ENCODE data around the gene GLTP.
"Not testable (repeated sequence)": the region's sequence is repeated elsewhere in the genome, so short reads cannot be mapped to it uniquely, and the experiment has no call there.

The GLTP gene, protein sequence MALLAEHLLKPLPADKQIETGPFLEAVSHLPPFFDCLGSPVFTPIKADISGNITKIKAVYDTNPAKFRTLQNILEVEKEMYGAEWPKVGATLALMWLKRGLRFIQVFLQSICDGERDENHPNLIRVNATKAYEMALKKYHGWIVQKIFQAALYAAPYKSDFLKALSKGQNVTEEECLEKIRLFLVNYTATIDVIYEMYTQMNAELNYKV

DNA sequence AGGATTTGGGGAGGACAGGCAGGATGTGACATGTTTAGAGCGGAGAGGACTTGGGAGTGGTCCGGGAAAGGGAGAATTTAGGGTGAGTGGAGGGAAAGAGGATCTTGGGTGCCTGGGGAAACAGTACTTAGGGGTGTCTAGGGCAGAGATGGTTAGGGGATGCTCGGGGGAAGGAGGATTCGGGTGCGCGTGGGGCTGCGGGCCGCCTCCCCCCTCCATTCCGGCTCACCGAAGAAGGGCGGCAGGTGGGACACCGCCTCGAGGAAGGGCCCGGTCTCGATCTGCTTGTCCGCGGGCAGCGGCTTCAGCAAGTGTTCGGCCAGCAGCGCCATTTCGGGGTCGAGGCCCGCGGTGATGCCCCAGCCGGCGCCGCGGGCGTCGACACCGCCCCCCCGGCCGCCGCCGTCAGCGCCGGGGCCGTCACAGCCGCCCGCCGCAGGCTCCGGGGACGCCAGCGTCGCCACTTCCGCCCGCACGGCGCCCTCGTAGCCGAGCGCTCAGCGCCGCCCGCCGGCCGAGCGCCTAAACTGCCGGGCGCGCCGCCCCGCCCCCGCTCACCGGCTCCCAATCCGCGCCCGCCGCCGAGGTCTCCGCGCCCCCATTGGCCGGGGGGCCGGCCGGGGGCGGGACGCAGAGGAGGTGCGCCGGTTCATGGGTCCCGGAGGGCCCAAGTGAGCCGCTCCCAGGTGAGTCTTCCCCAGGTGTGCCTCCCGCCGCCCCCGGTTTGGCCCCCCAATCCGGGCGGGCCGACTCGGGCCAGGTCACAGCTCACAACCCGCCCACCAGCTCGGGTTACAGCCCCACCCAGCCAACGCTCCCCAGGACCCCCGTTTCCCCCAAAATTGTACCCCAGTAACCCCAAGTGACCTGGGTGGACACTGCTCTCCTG is at the start of gene GLTP:
Gene GLTP (minus strand): TSS at position 499 of the 889 bp plus-strand sequence. CDS start 167 bp downstream, at position 332.
- peak; percentile 59 to 98 (median 77) for DNase-seq
- intact Hi-C loops (cut with DNase I): loop anchor here (1.0 kb wide), 3 partner anchors 20 to 75 kb away; partner anchors contain the start of gene TCHP

DNA sequence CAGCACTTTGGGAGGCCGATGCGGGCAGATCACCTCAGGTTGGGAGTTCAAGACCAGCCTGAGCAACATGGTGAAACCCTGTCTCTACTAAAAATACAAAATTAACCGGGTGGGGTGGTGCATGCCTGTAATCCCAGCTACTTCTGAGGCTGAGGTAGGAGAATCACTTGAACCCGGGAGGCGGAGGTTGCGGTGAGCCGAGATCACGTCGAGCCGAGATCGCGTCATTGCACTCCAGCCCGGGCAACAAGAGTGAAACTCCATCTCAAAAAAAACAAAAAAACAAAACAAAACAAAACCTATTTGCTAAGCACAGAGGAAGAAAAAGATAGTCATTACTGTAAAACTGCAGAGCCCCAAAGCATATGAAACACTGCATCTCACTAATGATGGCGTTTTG is 49.0 kb upstream of the GLTP start:
- intact Hi-C loops (cut with DNase I): not testable (repeated sequence)
- DNase-seq: peak in 1 of 10 donors; percentile 57

DNA sequence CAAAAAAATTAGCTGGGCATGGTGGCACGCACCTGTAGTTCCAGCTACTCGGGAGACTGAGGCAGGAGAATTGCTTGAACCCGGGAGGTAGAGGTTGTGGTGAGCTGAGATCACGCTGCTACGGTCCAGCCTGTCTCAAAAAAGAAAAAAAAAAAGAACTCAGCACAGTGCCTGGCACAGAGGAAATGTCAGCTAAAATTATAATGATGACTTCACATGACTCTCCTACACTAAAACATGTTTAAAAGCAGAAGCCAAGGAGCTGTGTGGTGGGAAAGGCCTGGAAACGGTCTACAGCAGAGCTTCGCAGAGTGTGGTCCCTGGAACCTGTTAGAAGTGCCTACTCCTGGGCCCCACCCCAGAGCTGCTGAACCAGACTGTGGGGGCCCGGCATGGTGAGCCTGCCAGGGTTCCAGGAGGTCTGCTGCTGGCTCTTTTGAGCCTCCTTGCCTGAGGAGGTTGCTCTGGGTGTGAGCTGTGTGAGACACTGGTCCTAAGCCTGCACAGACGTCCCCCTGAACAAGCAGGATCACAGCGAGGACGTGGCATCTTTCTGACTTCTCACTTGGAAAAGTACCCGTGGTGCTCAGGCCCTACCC is 47.8 kb upstream of the GLTP start:
- peak in 2 of 10 donors; percentile 63 to 69 for DNase-seq
- intact Hi-C loops (cut with DNase I): no loop called here

DNA sequence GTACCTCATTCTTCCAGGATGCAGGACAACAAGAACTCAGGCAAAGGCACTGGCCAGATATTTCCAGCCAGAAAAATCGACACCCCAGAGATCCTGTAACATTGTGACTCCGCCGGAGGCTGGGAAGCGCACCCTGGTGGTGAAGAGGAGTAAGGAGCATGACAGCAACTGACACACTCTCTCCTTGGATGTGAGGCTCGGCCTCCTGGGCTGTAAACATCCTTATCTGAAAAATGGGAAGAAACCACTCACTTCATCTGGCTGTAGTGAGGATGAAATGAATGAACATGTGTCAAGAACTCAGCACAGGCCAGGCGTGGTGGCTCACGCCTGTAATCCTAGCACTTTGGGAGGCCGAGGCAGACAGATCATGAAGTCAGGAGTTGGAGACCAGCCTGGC is 47.3 kb upstream of the GLTP start:
- DNase-seq: peak in 4 of 10 donors; percentile 21 to 90 (median 46)
- intact Hi-C loops (cut with DNase I): no loop called here

DNA sequence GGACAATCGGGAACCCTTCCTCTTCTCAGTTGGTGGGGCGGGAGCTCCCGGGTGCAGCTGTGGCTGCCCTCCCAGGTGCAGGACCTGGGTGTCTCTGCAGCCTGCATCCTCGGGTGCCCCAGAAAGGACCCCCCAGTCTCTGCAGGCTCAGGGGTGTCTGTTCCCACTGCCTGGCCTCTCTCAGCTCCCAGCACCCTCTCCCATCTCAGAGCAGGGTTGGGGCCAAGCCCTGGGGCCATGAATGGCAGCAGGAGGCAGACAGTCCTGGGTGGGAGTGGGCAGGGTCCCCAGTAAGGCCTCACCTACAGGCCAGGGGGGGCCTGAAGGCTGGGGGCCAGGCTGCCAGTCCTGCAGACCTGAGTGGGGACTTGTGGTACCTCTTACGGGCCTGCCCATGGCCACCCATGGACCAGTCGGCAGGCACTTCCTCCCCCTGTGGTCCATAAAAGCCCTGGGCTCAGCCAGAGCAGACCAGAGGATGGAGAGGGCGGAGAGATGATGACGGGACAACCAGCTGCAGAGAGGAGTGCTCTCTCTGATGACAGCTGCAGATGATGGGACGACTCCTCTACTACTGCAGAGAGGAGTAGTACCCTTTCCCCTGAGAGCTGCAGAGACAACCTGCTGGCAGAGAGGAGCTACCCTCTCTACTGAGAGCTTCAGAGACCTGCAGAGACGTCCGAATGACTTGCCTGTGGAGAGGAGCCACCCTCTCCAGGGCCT is 46.3 kb upstream of the GLTP start:
- DNase-seq: peak in 2 of 10 donors; percentile 16 to 48
- intact Hi-C loops (cut with DNase I): no loop called here

DNA sequence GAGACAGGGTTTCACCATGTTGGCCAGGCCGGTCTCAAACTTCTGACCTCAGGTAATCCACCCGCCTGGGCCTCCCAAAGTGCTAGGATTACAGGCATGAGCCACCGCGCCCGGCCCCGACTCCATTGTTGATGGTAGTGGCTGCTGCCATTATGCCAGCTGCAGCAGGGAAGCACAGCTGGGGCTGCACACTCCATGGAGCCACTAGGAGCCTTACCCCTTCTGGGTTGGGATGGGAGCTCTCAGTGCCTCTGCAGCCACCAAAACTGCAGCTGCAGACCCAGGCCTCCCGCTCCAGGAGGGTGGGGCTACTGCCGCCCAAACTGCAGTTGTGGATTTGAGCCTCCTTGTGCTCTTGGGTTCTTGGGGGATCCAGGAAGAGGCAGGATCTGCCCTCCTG is 45.7 kb upstream of the GLTP start:
- intact Hi-C loops (cut with DNase I): no loop called here
- DNase-seq: peak in 2 of 10 donors; percentile 47 to 57

DNA sequence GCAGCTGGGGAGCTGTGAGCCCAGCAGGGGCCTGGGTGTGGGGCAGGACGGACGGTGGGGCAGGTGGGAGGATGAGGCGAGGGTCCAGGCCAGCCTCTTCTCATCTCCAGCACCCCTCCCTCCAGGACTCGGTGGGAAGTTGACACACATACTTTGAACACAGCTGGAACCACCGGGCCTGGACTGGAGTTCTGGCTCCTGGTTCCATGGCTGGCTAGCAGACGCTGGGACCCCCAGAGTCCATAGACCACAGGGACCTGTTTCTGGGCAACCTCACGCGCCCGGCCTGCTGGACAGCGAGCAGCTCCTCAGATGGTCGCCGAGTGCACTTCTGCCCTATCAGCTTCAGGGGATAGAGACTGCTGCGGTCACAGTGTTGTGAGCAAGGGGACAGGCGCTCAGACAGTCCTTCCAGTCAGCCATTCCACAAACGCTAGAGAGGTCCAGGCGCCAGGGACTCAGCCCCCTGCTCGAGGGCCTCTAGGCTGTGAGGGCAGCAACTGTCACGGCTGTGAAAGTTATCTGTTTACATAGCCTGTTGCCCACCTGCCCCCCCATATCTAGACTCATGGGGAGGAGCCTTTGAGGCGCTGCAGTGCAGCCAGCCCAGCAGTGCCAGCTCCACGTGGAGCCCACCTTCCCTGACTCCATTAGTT is 45.0 kb upstream of the GLTP start:
- intact Hi-C loops (cut with DNase I): no loop called here
- peak in 2 of 10 donors; percentile 50 to 59 for DNase-seq

DNA sequence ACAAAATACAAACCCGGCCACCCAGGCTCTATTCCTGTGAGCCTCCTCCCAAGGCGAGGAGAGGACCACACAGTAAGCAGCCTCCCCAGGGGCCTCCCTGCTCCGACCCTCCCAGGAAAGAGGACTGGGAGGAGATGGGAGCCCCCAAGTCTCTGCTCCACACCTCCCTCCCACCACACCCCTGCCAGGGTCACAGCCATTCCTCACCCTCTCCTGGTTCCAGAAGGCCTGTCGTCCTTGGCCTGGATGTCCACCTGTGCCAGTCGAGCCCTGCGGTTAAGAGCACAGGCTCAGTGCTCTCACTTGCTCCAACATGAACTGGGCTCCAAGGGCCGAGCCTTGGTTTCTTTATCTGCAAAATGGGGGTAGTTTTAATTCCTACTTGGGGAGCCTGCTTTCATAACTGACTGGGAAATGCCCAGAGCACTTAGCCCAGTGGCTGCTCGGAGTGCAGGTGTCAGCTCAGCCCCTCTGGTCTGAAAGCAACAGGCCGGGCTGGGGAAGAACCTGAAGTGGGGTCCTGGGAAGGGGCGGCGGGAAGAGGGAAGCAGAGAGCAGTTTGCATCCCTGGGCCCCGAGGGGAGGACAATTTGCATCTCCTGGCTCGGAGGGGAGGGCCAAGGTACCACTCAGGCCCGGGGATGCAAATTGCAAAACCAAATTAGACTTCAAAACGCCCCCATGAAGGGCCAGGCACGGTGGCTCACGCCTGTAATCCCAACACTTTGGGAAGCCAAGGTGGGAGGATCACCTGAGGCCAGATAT is 43.3 kb upstream of the GLTP start:
- DNase-seq: peak in 2 of 10 donors; percentile 24 to 67
- intact Hi-C loops (cut with DNase I): no loop called here

DNA sequence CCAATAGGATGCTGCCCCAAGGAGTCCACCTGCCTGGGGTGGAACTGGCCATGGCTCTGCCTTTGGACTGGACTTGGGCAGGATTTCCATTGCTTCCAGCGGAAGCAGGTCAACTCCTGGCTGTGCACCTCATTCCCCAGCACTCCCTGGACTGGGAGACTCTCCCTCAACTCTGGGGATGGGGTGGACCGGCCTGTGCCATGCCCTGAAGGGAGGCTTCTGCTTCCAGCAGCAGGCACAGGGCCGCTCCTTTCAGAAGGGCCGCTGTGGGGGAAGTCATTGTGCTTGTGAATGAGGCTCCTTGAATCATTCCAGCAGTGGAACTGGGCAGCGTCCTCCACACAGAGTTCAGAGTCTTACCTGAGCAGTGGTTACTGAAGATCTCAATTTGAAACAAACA is 42.7 kb upstream of the GLTP start:
- intact Hi-C loops (cut with DNase I): no loop called here
- peak in 3 of 10 donors; percentile 19 to 45 (median 37) for DNase-seq

DNA sequence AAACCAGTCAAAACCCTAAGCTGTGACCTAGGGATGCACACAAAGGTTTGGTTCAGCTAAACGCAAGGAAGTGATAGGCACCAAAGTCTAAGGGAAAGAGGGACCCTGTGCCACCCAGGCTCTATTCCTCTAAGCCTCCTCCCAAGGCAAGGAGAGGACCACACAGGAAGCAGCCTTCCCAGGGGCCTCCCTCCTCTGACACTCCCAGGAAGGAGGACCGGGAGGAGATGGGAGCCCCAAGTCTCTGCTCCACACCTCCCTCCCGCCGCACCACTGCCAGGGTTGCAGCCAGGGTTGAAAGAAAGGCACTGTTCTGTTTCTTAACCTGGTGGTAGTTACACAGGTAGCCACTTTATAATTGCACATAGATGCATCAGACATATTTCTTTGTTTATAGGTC is 41.6 kb upstream of the GLTP start:
- intact Hi-C loops (cut with DNase I): no loop called here
- peak in 2 of 10 donors; percentile 20 to 28 for DNase-seq

DNA sequence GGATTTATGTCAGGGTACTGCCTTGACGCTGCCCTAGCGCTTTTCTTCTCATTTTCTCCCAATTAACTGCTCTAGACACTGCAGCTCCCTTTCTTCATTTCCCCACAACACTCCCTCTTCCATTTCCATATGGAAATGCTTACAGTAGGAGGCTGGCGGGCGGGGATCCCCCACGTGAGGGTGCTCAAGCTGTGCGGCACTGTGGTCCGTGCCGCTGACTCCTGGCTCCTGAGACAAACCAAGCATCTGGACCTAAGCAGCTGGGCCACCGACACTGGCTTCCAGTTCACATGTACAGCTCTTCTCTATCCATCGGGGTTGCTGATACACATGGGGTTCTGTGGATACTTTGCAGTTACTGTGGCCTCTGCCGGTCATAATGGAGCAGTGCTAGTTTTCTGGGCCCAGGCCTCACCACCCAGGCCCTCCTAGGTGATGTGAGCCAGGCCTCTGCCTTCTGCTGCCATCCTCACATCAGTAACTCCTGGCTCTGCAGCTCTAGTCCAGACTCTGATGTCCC is 40.0 kb upstream of the GLTP start:
- intact Hi-C loops (cut with DNase I): no loop called here
- DNase-seq: peak in 3 of 10 donors; percentile 7 to 50 (median 22)

DNA sequence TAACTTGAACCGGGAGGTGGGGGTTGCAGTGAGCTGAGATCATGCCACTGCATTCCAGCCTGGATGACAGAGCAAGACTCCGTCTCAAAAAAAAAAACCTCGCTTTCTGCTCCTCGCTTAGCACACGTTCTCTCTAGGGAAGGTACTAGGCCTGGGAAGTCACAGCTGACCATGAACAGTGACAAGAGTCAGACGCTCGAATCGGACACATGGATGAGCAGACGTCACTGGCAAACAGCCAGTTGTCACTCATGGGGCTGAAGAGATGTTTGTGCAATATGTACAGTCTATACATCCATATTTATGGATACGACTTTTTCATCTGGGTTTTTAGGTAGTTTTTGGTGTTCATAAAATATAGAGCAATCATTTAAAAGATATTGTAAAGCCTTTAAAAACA is 39.1 kb upstream of the GLTP start:
- DNase-seq: peak in 2 of 10 donors; percentile 33 to 35
- intact Hi-C loops (cut with DNase I): no loop called here

DNA sequence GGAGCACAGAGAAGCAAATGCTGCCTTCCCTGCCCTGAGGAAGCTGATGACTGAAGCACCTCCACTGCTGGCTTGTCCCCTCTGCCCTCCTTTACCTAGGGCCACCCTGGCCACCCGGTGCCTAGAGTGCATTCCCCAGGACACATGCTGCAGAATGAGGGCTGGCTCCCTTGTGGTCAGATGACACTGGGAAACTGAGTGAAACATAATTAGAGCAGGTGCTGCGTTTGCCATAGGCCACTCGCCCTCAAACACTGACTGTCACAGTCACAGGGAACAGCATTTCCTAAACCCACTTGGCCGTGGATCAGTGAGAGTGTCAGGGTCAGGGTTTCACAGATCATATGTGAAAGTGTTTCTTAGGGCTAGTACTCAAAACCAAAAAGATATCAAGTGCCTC is 35.7 kb upstream of the GLTP start:
- intact Hi-C loops (cut with DNase I): no loop called here
- DNase-seq: peak in 2 of 10 donors; percentile 18 to 28

DNA sequence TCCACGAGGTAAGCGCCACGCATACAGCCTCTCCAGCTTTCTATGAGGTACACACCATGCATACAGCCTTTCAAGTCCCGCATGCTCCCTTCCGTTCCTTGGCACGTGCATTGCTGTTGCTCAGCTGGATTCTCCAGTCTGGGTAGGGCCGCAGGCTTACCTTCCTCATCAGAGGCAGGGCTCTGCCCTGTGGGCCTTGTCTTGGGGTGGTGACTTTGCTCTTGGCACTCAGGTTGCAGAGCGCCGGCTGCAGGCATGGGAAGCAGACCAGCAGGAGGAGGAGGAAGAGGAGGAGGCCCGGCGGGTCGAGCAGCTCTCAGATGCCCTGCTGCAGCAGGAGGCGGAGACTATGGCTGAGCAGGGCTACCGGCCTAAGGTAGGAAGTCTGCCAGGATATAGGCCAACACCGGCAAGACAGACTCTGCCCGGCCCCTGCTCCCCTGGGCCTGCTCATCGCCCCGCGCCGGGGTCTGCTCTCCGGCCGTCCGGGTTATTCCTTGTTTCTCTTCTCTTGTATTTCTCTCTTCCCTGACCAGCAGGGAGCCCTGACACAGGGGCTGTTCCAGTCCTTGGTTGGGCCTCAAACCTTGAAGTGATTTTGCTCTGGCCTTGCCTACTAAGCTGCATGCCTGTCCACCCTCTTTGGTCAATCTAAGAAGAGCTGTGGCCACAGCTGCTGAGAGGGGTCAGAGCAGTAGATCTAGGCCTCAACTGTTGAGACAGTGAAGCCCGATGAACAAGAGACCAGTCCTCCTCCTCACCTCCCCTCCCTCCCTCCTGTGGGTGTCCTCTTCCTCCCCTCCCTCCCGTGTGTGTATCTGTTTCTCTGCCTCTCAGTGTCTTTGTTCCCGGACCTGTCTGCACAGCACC is 35.1 kb upstream of the GLTP start:
- intact Hi-C loops (cut with DNase I): no loop called here
- DNase-seq: peak in 2 of 10 donors; percentile 58 to 67

DNA sequence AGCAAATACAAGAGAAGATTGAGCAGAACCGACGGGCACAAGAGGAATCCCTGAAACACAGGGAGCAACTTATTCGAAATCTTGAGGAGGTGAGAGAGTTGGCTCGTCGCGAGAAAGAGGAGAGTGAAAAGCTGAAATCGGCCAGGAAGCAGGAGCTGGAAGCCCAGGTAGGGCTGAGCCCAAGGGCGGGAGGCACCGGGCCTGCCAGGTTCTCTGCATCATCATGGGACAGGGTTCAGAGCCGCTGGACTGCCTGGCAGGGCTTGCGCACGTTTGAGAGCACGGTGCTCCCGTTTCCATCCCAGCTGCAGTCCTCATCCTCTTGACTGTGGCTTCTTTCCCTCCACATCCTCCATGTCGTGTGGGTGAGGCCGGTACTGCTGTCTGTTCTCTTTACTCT is 34.1 kb upstream of the GLTP start:
- intact Hi-C loops (cut with DNase I): no loop called here
- peak in 2 of 10 donors; percentile 28 to 51 for DNase-seq

DNA sequence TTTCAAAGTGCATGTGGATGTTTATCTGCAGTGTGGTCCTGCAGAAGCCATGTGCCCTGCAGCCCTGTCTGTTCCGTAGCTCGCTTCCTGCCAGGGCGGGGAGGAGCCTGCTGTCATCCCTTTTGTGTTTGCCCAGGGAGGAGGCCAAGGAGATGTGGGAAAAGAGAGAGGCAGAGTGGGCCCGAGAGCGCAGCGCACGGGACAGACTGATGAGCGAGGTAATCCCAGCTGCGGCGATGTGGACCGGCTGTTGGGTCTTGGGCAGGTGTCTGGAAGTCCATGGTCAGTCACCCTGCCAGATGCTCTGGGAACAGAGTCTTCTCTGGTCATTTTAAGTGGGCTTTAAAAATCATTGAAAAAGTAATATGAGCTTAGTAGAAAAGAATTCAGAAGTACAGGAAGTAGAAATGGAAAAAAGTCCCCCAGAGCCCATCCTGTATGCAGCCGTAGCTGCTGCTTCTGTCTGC is 32.5 kb upstream of the GLTP start:
- peak in 2 of 10 donors; percentile 50 to 78 for DNase-seq
- intact Hi-C loops (cut with DNase I): no loop called here

DNA sequence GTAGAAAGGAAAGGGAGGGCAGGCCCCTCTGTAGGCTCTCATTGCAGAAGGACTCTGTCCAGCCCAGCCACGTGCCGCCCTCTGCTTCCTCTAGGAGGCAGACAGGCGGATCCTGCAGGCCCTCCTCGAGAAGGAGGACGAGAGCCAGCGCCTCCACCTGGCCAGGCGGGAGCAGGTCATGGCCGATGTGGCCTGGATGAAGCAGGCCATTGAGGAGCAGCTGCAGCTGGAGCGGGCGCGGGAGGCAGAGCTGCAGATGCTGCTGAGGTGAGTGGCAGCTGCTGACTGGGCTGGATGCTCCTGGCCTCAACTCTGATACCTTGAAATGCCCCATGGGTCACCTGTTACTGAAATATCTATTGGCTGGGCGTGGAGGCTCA is 30.6 kb upstream of the GLTP start:
- intact Hi-C loops (cut with DNase I): no loop called here

More for the DNA sequence above, 30.6 kb upstream of the GLTP start:
- peak in 2 of 10 donors; percentile 28 to 68 for DNase-seq

All from posterior cingulate gyrus (tissue), 11 donors.